ENCODE data around the gene ZNF358.

DNA sequence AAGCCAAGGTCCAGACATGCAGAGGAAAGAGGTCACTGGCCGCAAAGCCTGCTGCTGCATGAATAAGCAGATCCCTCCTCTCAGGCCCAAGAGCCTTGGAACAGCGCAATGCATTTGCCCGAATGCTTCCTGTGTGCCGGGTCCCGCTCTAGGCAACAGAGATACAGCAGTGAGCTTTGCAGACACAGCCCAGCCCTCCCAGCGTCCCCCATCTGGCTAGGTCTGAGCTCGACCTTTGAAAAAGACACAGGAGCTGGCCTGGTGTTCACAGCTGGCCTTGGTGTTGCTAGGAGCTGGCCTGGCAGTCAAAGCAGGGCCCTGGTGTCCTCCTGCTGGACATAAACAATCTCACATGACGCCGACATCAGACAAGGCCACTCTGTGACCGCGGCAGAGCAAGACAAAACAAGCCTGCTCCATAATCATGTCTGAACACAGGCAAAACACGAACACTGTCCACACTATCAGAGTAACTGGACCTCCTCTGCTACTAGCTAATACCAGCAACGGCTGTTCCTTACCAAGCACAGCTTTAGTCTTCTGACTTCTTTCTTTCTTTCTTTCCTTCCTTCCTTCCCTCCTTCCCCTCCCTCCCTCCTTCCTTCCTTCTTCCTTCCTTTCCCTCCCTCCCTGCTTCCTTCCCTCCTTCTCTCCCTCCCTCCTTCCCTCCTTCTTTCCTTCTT, 21.3 kb upstream of the ZNF358 start:
- TF ChIP-seq CTCF (IDR thresholded peaks at IDR 0.05; ENCODE audit: low read depth, low read length, poor library complexity, severe bottlenecking) (no peak), EZH2phosphoT487 (IDR thresholded peaks at IDR 0.05; ENCODE audit: borderline replicate concordance, low read length) (no peak)

Data from DOHH2 (cell line).